GM12878 (cell line): ENCODE results near the gene ZNF679. TPM values are rescaled to one million over a fixed set of nuclear protein-coding genes. Genes with fewer than 3 reads are reported as not detected.

Experiments
- ATAC-seq: fragments of 200-7000 bp; cut with Tn5 transposase; 3 replicates; pipeline ENCODE4 v1.9.1; 2020; ENCODE audit warnings: mild to moderate bottlenecking, moderate library complexity
- BruUV-seq: library from RNA; stranded (reverse); fragments of 400-500 nt; replicated peaks from 2 replicates; lab custom pipeline; 2021; lab: Mats Ljungman, UMichigan
- CTCF ChIA-PET: fragments of 300-600 bp; sonication (Branson Sonifier 250); formaldehyde crosslinking; extraction: SDS; loops from one replicate; lab custom pipeline; 2021; ENCODE audit warnings: inconsistent platforms; lab: Yijun Ruan, JAX
- POLR2A ChIA-PET: fragments of 350-600 bp; formaldehyde crosslinking; extraction: SDS; loops from one replicate; lab custom pipeline; 2021; ENCODE audit warnings: inconsistent platforms; lab: Charles Lee
- RAD21 ChIA-PET: fragments of 300-600 bp; sonication (Branson Sonifier 250); formaldehyde crosslinking; loops from one replicate; lab custom pipeline; 2023; ENCODE audit warnings: antibody characterized with exemption; ENCODE audit not compliant: unreplicated experiment; lab: Charles Lee
- SMC1A ChIA-PET: fragments of 300-600 bp; sonication (Branson Sonifier 250); formaldehyde crosslinking; loops from one replicate; lab custom pipeline; 2023; ENCODE audit not compliant: unreplicated experiment, uncharacterized antibody; lab: Charles Lee
- DNase-seq: peaks from one replicate; pipeline ENCODE4 v3.0.0-alpha.2; 2011; ENCODE audit warnings: low read depth, low spot score
- FAIRE-seq: peaks from 3 replicates; lab custom pipeline; 2011; peaks lifted over from hg19 to GRCh38; lab: Jason Lieb, UNC
- H2AFZ ChIP-seq: 2 replicates; pipeline ENCODE4 v1.6.0; 2011; ENCODE audit warnings: low read depth, low read length, control low read depth; ENCODE audit not compliant: control insufficient read depth
- H3K27ac ChIP-seq: 2 replicates; pipeline ENCODE4 v1.5.1; 2011; ENCODE audit warnings: control low read depth; ENCODE audit not compliant: control insufficient read depth, insufficient read depth
- H3K27me3 ChIP-seq, 2 experiments: replicated peaks in 1 of 2; 2 replicates each; pipeline versions ENCODE4 v1.6.0 to v1.6.1; 2011; ENCODE audit warnings: low read length in 1 of 2; ENCODE audit not compliant: control insufficient read depth in 2 of 2, insufficient read depth in 2 of 2
- H3K36me3 ChIP-seq, 2 experiments: 2 replicates each; pipeline ENCODE4 v1.5.1; 2011; ENCODE audit warnings: low read length in 1 of 2; ENCODE audit not compliant: control insufficient read depth in 2 of 2, insufficient read depth in 2 of 2
- H3K4me1 ChIP-seq: 2 replicates; pipeline ENCODE4 v1.6.1; 2011; ENCODE audit warnings: mild to moderate bottlenecking, low read length, moderate library complexity, mixed read lengths; ENCODE audit not compliant: control insufficient read depth, insufficient read depth
- H3K4me2 ChIP-seq: 2 replicates; pipeline ENCODE4 v1.6.0; 2011; ENCODE audit warnings: control low read depth; ENCODE audit not compliant: control insufficient read depth, insufficient read depth
- H3K4me3 ChIP-seq: fragments of 200-600 bp; sonication (generic); 2 replicates; pipeline ENCODE4 v1.5.1; 2016
- H3K79me2 ChIP-seq: 2 replicates; pipeline ENCODE4 v1.6.0; 2011; ENCODE audit warnings: low read length; ENCODE audit not compliant: control insufficient read depth, insufficient read depth
- H3K9ac ChIP-seq: 2 replicates; pipeline ENCODE4 v1.8.0; 2011; ENCODE audit warnings: low read length, control low read depth, mixed read lengths; ENCODE audit not compliant: control insufficient read depth, insufficient read depth
- H3K9me3 ChIP-seq: replicated peaks from 3 replicates; pipeline ENCODE4 v1.5.1; 2011; ENCODE audit warnings: mild to moderate bottlenecking, low read length; ENCODE audit not compliant: control insufficient read depth, insufficient read depth
- H4K20me1 ChIP-seq: 2 replicates; pipeline ENCODE4 v1.6.0; 2011; ENCODE audit not compliant: control insufficient read depth, insufficient read depth
- EED ChIP-seq: sonication (generic); IDR thresholded peaks from 2 replicates; pipeline ENCODE4 v1.6.1; 2016; ENCODE audit warnings: antibody characterized with exemption, low read depth
- EP300 ChIP-seq, 2 experiments: fragments of 150-350 bp in 1 of 2; IDR thresholded peaks; 2 replicates each; pipeline ENCODE4 v1.6.1; 2011 to 2012; ENCODE audit warnings: low read depth in 2 of 2, low read length in 2 of 2, borderline replicate concordance in 1 of 2, improper control_type of control experiment in 1 of 2, inconsistent platforms in 1 of 2; ENCODE audit not compliant: control insufficient read depth in 1 of 2
- FOS ChIP-seq: IDR thresholded peaks from 3 replicates; pipeline ENCODE4 v1.6.1; 2011; ENCODE audit warnings: borderline replicate concordance; ENCODE audit not compliant: insufficient read length; ENCODE audit errors: extremely low read depth
- HDGF ChIP-seq: fragments of 450-650 bp; IDR thresholded peaks from 2 replicates; pipeline ENCODE4 v1.6.1; 2016; ENCODE audit warnings: antibody characterized with exemption
- HSF1 ChIP-seq: fragments of 150-350 bp; IDR thresholded peaks from 2 replicates; pipeline ENCODE4 v1.6.1; 2014; ENCODE audit warnings: mild to moderate bottlenecking, low read depth, low read length
- IKZF1 ChIP-seq: fragments of 450-650 bp; conservative IDR thresholded peaks from 2 replicates; pipeline ENCODE4 v1.6.1; 2017; ENCODE audit warnings: antibody characterized with exemption, mild to moderate bottlenecking
- RFX5 ChIP-seq: IDR thresholded peaks from 2 replicates; pipeline ENCODE4 v1.6.1; 2011; ENCODE audit warnings: low read depth, low read length, improper control_type of control experiment
- RUNX3 ChIP-seq: IDR thresholded peaks from 2 replicates; pipeline ENCODE4 v1.6.1; 2012; ENCODE audit warnings: low read length, inconsistent platforms
- WRNIP1 ChIP-seq: IDR thresholded peaks from 2 replicates; pipeline ENCODE4 v1.6.1; 2011; ENCODE audit warnings: low read depth, low read length, improper control_type of control experiment, borderline replicate concordance
- WGBS: methylation state at CpG from one replicate; pipeline ENCODE4 v1.1.6; 2016; ENCODE audit warnings: low lambda C conversion rate; ENCODE audit not compliant: insufficient replicate concordance, insufficient coverage; ENCODE audit errors: missing lambda C conversion rate; 5-methylcytosine and 5-hydroxymethylcytosine counted together
- in situ Hi-C: fragments of 300-500 bp; cut with MboI; formaldehyde crosslinking; loops from 9 replicates; pipeline ENCODE4 v1.14.3; 2018; ENCODE audit warnings: mixed read lengths
- intact Hi-C: fragments of 100-400 bp; cut with micrococcal nuclease; formaldehyde crosslinking; loops from one replicate; pipeline ENCODE4 v1.14.2; 2022; ENCODE audit not compliant: unreplicated experiment
- polyA plus RNA-seq, 11 experiments: library from polyadenylated mRNA; depleted of rRNA in 4 of 11; unstranded in 6 of 11; stranded (reverse) in 5 of 11; fragments of >200 nt; fragmentation: Nextera tagmentation in 4 of 11; fragmentation: Illumina TruSeq in 1 of 11; extraction: Ambion mirVana in 4 of 11; extraction: Trizol in 1 of 11; gene quantifications; 1 replicate in 1 of 11; 2 replicates in 10 of 11; pipeline versions ENCODE4 v1.2.1 to v1.2.3, GENCODE V29; 2011 to 2016; ENCODE audit warnings: inconsistent platforms in 2 of 11, missing spikeins in 2 of 11, low read depth in 1 of 11
- total RNA-seq, 4 experiments: library from RNA; depleted of rRNA in 3 of 4; stranded (reverse); fragments of >200 nt in 3 of 4; fragmentation: Illumina TruSeq in 1 of 4; extraction: Trizol in 1 of 4; gene quantifications; 2 replicates each; pipeline versions ENCODE4 v1.2.1 to v1.2.3, GENCODE V29; 2013 to 2021

Gene ZNF679
- total and polyA plus RNA-seq, 10 of the 15 experiments (the other 5 are each of a cell fraction or from before 2014, with no cell fraction given), result not detected

- Histone ChIP-seq H2AFZ (no peak overlapping the region), H3K27ac (no peak overlapping the region), H4K20me1 (no peaks in the 10 kb centered on the region), H3K79me2 (no peaks in the 10 kb centered on the region), H3K4me2 (no peak overlapping the region), H3K4me1 (no peaks in the 10 kb centered on the region), H3K9me3 (no peaks in the 10 kb centered on the region; the same call in 2 of the 3 replicates), H3K9ac (no peak overlapping the region), H3K4me3 (no peak overlapping the region), H3K27me3 (no peaks in the 10 kb centered on the region), H3K36me3 (no peaks in the 10 kb centered on the region)
- ChIA-PET SMC1A (no interaction called here), POLR2A (no interaction called here), CTCF (no interaction called here), RAD21 (no interaction called here)
- TF ChIP-seq IKZF1, result no peak
- TF ChIP-seq EP300 (IDR thresholded peaks at IDR 0.05; ENCODE audit: borderline replicate concordance in 1 of 2, control insufficient read depth in 1 of 2, low read depth in 2 of 2, low read length in 2 of 2), result no peak
- TF ChIP-seq HSF1, result no peak
- TF ChIP-seq HDGF, result no peak
- TF ChIP-seq RFX5, result no peak
- no peak for TF ChIP-seq EED
- TF ChIP-seq RUNX3, result no peak
- no peak for TF ChIP-seq WRNIP1
- TF ChIP-seq FOS, result no peak
- intact Hi-C loops, result no loop called here
- BruUV-seq, result no TSS peak
- FAIRE-seq (no peak), DNase-seq (no peak), ATAC-seq (no peak)
- WGBS, result 78% methylated on average over 52 of the region's 66 CpGs
- in situ Hi-C loops, result no loop called here
These were observed 46.1 kb upstream of the ZNF679 start for GRCh38 chr7:64182036-64182790.
